Retinal pigment epithelial cell (primary cell): Measurements from ENCODE around the gene PLCD1.
"Not testable (repeated sequence)": the region's sequence is repeated elsewhere in the genome, so short reads cannot be mapped to it uniquely, and the experiment has no call there.

Experiments
- DNase-seq: peaks from one replicate; pipeline ENCODE4 v3.0.0-alpha.2; 2010; ENCODE audit warnings: low read depth
- H3K4me3 ChIP-seq: 2 replicates; pipeline ENCODE4 v1.5.1; 2011; ENCODE audit warnings: mild to moderate bottlenecking, low read length, control low read depth, moderate library complexity
- TF ChIP-seq, protein P1 (sequence below): conservative IDR thresholded peaks from 2 replicates; pipeline ENCODE4 v1.5.1; 2011; ENCODE audit warnings: low read depth, low read length, control low read depth, inconsistent platforms

PLCD1 gene

DNA sequence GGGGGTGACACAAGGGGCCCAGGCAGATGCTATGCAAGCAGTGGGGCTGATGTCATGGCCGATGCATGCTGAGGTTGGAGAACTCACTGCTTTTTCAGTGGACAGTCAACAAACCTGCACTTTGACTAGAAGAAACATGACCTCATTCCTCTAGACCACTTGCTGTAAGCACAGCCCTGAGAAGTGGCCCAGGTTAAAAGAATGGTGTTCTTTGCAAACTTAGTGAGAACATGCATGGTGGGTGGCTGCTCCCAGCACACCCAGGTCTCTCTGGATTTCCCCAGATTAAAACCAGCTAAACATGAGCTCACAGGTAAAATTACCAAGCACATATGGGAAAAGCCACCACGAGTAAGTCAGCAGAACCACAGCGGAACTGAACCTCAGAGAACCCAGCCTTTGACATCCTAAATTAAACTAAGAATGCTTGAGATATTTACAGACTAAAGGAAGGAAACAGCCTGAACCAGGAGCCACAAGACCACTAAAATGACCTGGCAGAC is 25.1 kb upstream of the PLCD1 start:
- TF ChIP-seq, protein P1, sequence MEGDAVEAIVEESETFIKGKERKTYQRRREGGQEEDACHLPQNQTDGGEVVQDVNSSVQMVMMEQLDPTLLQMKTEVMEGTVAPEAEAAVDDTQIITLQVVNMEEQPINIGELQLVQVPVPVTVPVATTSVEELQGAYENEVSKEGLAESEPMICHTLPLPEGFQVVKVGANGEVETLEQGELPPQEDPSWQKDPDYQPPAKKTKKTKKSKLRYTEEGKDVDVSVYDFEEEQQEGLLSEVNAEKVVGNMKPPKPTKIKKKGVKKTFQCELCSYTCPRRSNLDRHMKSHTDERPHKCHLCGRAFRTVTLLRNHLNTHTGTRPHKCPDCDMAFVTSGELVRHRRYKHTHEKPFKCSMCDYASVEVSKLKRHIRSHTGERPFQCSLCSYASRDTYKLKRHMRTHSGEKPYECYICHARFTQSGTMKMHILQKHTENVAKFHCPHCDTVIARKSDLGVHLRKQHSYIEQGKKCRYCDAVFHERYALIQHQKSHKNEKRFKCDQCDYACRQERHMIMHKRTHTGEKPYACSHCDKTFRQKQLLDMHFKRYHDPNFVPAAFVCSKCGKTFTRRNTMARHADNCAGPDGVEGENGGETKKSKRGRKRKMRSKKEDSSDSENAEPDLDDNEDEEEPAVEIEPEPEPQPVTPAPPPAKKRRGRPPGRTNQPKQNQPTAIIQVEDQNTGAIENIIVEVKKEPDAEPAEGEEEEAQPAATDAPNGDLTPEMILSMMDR = no peak
- H3K4me3 ChIP-seq = no peak overlapping the region
- no peak for DNase-seq

GRCh38 chr3:38053813-38054498 is 24.5 kb upstream of the PLCD1 start:
- not testable (repeated sequence) for H3K4me3 ChIP-seq, DNase-seq

- DNase-seq, H3K4me3 ChIP-seq: not testable (repeated sequence)
These were observed 23.8 kb upstream of the PLCD1 start for GRCh38 chr3:38053286-38053685.

- H3K4me3 ChIP-seq = no peak overlapping the region
- DNase-seq = no peak
- TF ChIP-seq, protein P1 = no peak
These were observed 21.7 kb upstream of the PLCD1 start for GRCh38 chr3:38051131-38051530.

DNA sequence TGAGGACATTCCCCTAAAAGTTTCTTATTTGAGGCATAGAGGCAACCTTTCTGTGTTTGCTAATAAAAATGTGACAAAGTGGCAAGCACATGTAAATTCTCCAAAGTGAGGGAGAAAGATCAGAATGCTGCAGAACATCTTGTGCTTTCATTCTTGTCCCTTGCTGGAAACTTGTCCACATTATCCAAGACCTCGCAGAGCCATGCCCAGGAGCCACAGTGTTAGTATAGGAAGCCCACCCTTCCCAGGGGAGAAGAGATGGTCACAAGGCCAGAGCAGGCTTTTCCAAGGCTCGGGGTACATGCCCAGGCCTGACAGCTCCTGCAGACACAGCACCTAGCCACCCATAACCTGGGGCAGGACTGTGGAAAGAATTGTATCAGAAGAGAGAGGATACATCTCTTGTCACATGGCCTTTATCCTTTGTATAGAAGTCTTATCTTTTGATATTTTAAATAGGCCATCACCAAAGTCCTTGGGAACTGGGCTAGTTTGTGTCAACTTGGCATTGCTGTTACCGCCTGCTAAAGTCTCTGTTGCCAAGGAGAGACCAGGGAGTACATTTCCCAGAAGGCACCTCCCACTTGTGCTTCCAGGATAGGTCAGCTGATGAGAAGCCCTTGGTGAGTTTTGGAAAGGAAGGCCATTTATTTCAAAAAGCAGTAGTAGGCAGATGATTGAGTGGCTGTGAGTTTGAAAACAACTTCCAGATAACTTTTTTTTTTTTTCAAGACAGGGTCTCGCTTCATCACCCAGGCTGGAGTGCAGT is 20.1 kb upstream of the PLCD1 start:
- DNase-seq = no peak
- no peak overlapping the region for H3K4me3 ChIP-seq
- TF ChIP-seq, protein P1 = no peak

DNA sequence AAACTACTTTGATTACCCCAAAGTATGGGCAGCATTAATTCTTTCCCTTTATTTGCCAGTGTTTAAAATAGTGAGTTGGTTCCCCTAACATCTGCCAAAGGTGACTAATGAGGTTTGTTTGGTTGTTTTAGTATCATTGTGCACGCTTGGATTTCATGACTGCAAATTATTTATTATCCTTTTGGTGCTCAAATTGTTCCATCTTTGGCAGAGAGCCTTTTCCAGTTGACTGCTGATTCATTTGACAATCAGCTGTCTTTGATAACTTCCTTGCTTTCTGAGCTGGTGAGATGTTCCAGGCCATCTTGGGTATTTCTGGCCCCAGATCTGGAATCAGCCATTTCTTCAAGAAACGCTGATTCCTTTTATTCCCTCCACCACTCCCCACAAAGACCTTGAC is 18.5 kb upstream of the PLCD1 start:
- TF ChIP-seq, protein P1 = no peak
- DNase-seq = no peak
- no peak overlapping the region for H3K4me3 ChIP-seq

DNA sequence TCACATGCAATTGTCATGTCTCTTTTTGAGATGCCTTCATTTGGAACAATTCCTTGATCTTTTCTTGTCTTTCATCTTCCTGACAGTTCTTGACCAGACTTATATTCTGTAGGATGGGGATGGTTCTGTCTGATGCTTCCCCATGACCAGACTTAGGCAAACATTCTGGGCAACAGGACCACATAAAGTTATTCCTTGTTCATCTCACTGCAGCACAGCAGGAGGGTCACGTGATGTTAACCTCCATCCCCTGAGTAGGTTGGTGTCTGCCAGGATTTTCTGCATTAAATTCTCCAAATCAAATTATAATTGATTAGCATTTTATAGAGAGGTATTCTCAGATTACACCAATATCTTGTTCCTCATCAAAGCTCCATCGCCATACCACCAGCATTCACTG is 17.4 kb upstream of the PLCD1 start:
- no peak overlapping the region for H3K4me3 ChIP-seq
- no peak for DNase-seq
- TF ChIP-seq, protein P1 = no peak

DNA sequence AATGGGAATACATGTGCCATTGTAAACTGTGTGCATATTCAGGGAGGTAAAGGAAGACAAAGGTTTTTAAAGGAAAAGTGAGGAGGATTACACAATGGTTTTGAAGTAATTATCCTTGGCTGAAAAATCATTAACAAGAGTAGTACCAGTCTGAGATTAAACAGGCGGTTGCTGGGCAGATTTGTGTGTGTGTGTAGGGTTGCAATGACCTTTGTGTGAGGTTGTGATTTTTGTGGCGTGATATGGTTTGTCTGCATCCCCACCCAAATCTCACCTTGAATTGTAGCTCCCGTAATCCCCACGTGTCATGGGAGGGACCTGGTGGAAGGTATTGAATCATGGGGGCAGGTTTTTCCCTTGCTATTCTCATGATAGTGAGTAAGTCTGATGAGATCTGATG is 16.6 kb upstream of the PLCD1 start:
- TF ChIP-seq, protein P1 = no peak
- no peak overlapping the region for H3K4me3 ChIP-seq
- DNase-seq = no peak
